Measurements from ENCODE around the gene FBXL14. TPM values are rescaled to one million over a fixed set of nuclear protein-coding genes. Genes with fewer than 3 reads are reported as not detected.
"Not testable (repeated sequence)": the region's sequence is repeated elsewhere in the genome, so short reads cannot be mapped to it uniquely, and the experiment has no call there.

The FBXL14 gene
- polyA plus RNA-seq, 4 donors, result 10.7 to 17.2 (median 13.8) TPM

GRCh38 chr12:1574865-1575259 lies 19.5 kb downstream of the FBXL14 start:
- DNase-seq (ENCODE audit: low read depth in 4 of 4, low spot score in 2 of 4), result no peak

- no peak for DNase-seq (ENCODE audit: low read depth in 4 of 4, low spot score in 2 of 4)
Measured at GRCh38 chr12:1573960-1574864, 20.2 kb downstream of the FBXL14 start.

GRCh38 chr12:1572731-1573130 lies 21.6 kb downstream of the FBXL14 start:
- DNase-seq (ENCODE audit: low read depth in 4 of 4, low spot score in 2 of 4), result no peak

GRCh38 chr12:1567852-1568251 lies 26.5 kb downstream of the FBXL14 start:
- no peak for DNase-seq (ENCODE audit: low read depth in 4 of 4, low spot score in 2 of 4)

- DNase-seq (ENCODE audit: low read depth in 4 of 4, low spot score in 2 of 4), result no peak
Measured at GRCh38 chr12:1566449-1567135, 27.8 kb downstream of the FBXL14 start.

- no peak for DNase-seq (ENCODE audit: low read depth in 4 of 4, low spot score in 2 of 4)
Measured at GRCh38 chr12:1565172-1565571, 29.2 kb downstream of the FBXL14 start.

- DNase-seq (ENCODE audit: low read depth in 4 of 4, low spot score in 2 of 4), result no peak
Measured at GRCh38 chr12:1564067-1564466, 30.3 kb downstream of the FBXL14 start.

GRCh38 chr12:1562813-1563407 lies 31.5 kb downstream of the FBXL14 start:
- no peak for DNase-seq (ENCODE audit: low read depth in 4 of 4, low spot score in 2 of 4)

- DNase-seq (ENCODE audit: low read depth in 4 of 4, low spot score in 2 of 4), result no peak
Measured at GRCh38 chr12:1560704-1561103, 33.7 kb downstream of the FBXL14 start.

GRCh38 chr12:1559676-1560091 lies 34.7 kb downstream of the FBXL14 start:
- DNase-seq (ENCODE audit: low read depth in 4 of 4, low spot score in 2 of 4), result no peak

GRCh38 chr12:1558108-1558507 lies 36.3 kb downstream of the FBXL14 start:
- DNase-seq (ENCODE audit: low read depth in 4 of 4, low spot score in 2 of 4), result not testable (repeated sequence)

- DNase-seq (ENCODE audit: low read depth in 4 of 4, low spot score in 2 of 4), result no peak
Measured at GRCh38 chr12:1553987-1554982, 40.1 kb downstream of the FBXL14 start.

- DNase-seq (ENCODE audit: low read depth in 4 of 4, low spot score in 2 of 4), result no peak
Measured at GRCh38 chr12:1553536-1553935, 40.8 kb downstream of the FBXL14 start.

GRCh38 chr12:1552911-1553491 lies 41.4 kb downstream of the FBXL14 start:
- DNase-seq (ENCODE audit: low read depth in 4 of 4, low spot score in 2 of 4), result no peak

- no peak for DNase-seq (ENCODE audit: low read depth in 4 of 4, low spot score in 2 of 4)
Measured at GRCh38 chr12:1552171-1552570, 42.2 kb downstream of the FBXL14 start.

GRCh38 chr12:1551496-1551895 lies 42.9 kb downstream of the FBXL14 start:
- DNase-seq (ENCODE audit: low read depth in 4 of 4, low spot score in 2 of 4), result no peak

- DNase-seq (ENCODE audit: low read depth in 4 of 4, low spot score in 2 of 4), result no peak
Measured at GRCh38 chr12:1546931-1547640, 47.3 kb downstream of the FBXL14 start.

GRCh38 chr12:1544996-1545700 lies 49.2 kb downstream of the FBXL14 start:
- no peak for DNase-seq (ENCODE audit: low read depth in 4 of 4, low spot score in 2 of 4)

GRCh38 chr12:1542599-1542998 lies 51.8 kb downstream of the FBXL14 start:
- DNase-seq (ENCODE audit: low read depth in 4 of 4, low spot score in 2 of 4), result no peak
